Activated CD4-positive, CD25-positive, alpha-beta regulatory T cell treated with anti-CD3 and anti-CD28 coated beads, Interleukin-2, amount 50 U/mL, for 72 hours (primary cell): ENCODE measurements around the gene CFAP299.
"Not testable (repeated sequence)": the region's sequence is repeated elsewhere in the genome, so short reads cannot be mapped to it uniquely, and the experiment has no call there.

Source experiments
- DNase-seq: peaks from one replicate; pipeline ENCODE4 v3.0.0; 2021

CFAP299 gene

GRCh38 chr4:80749558-80749957 lies 414.0 kb downstream of the CFAP299 start:
- not testable (repeated sequence) for DNase-seq

DNA sequence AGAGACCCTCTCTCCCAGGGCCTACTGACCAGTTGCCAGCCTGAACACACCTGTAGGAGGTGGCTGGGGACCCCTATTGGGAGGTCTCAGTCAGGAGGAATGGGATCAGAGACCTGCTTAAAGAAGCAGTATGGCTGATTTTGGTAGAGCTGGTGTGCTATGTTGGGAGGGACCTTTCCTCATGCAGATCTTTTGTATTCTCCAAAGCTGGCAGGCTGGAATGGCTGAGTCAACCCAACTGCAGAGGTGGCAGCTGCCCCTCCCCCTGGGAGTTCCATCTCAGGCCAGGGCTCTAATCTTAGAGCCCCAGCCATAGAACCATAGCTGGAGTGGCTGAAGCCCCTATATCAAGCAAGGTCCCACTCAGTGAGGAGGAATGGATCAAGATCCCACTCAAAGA lies 415.7 kb downstream of the CFAP299 start:
- no peak for DNase-seq

- no peak for DNase-seq
These were observed 432.4 kb downstream of the CFAP299 start for GRCh38 chr4:80767944-80768343.

GRCh38 chr4:80776168-80776567 lies 440.6 kb downstream of the CFAP299 start:
- DNase-seq = no peak

DNA sequence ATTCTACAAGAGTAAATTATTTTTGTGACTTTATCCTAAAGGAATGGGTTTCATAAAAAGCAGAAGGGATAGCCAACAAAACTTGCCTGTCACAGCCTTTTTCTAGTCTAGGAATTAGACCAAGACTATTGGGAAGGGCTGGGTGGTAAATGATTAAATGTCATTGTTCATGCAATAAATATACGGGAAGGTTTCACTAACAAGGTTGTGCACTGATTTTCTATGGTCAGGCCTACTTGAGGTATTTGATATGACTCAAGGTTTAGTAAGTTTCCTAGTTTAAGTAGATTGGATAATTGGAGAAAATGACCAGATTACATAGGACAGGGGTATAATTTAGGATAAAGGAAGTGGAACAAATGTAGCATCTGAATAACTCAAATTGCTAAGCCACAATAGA lies 445.9 kb downstream of the CFAP299 start:
- DNase-seq = no peak

- DNase-seq = no peak
These were observed 451.8 kb downstream of the CFAP299 start for GRCh38 chr4:80787306-80787705.

- DNase-seq = no peak
These were observed 453.3 kb downstream of the CFAP299 start for GRCh38 chr4:80788798-80789197.

GRCh38 chr4:80790152-80790551 lies 454.6 kb downstream of the CFAP299 start:
- DNase-seq = no peak

GRCh38 chr4:80793660-80794059 lies 458.1 kb downstream of the CFAP299 start:
- not testable (repeated sequence) for DNase-seq

DNA sequence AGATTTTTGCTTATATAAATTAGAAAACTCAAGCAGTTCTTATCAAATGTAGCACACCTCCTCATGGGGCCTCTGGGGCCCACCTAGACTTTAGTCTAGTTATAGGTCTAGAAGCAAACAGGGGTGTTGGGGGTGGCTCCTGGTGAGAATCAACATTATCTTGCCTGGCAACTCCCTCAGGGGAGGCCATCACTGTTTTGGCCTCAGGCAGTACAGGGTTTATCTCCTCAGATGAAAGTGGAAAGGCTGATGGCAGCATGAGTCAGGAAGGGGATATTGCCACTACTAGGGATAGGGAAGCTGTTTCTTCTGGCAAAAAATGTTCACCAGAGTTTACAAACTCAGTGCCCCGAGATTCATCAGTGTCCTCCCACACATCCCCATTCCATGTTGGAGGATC lies 462.6 kb downstream of the CFAP299 start:
- DNase-seq = no peak

DNA sequence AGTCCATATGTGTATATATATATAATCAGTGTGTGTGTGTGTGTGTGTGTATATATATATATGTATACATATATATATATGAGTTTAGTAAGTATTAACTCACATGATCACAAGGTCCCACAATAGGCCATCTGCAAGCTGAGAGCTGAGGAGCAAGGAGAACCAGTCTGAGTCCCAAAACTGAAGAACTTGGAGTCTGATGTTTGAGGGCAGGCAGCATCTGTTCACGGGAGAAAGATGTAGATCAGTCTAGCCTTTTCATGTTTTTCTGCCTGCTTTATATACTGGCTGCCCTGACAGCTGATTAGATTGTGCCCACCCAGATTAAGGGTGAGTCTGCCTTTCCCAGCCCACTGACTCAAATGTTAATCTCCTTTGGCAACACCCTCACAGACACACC lies 465.2 kb downstream of the CFAP299 start:
- DNase-seq = not testable (repeated sequence)

- DNase-seq = no peak
These were observed 467.8 kb downstream of the CFAP299 start for GRCh38 chr4:80803337-80803736.

- DNase-seq = no peak
These were observed 470.9 kb downstream of the CFAP299 start for GRCh38 chr4:80806472-80806871.

GRCh38 chr4:80809039-80809729 lies 473.7 kb downstream of the CFAP299 start:
- no peak for DNase-seq

GRCh38 chr4:80811406-80811805 lies 475.9 kb downstream of the CFAP299 start:
- no peak for DNase-seq

- DNase-seq = no peak
These were observed 476.6 kb downstream of the CFAP299 start for GRCh38 chr4:80812145-80812544.

DNA sequence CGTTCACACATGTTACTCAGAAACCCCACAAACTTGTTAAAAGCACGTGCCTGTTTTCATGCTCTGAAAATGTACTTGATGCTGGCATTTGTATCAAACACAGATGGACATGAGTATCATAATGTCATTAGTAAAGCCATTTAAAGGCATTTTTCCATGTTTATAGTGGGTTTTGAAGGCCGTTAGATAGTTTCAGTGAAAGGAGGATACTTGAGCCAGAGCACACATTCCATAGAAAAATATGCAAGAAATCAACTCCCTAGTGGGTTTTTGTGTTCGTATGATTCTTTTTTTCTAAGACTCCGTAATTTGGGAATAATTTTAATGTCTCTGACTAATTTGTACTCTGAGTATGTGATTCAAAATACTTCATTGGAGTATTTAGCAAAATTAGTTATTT lies 478.7 kb downstream of the CFAP299 start:
- DNase-seq = no peak

DNA sequence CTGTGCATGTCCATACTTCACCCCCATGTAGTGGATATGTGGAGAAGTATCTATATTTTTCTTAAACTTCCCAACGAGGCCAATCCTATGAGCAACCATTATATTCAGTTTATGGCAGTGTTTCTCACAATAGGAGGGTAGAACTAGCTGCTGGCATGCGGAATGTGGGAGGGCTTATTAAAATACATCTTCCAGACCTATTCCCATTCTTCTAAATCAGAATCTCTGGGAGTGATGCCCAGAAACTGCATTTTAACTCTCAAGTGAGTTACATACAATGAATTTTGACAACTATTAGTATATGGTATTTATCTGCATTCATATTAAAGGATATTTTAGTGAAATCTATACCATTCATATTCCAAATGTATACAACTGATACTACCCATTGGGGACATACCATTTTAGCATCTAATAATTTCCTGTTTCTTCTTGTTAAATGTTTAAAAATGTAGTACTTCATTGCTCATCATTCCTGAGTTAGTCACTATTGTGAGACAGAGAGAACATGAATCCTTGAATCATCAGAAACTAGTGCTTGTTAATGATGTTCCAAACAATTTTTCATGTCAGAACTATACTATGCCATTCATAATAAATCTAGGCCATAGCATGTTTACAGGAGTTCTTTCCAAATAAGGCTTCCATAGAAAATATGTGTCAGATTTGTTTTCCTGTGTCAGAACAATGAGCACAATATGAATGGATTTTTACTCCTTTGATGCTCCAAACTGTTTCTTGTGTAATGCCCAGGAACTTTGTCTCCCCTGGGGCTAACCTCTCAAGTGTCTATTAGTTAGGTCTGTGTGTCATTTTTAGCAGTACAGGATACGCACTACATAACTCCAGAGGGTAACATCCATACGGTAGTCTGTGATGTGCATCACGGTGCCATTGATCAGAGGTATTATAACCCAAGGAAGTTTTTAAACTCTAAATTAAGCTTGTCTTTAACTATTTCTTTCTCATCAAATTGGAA lies 496.1 kb downstream of the CFAP299 start:
- no peak for DNase-seq

DNA sequence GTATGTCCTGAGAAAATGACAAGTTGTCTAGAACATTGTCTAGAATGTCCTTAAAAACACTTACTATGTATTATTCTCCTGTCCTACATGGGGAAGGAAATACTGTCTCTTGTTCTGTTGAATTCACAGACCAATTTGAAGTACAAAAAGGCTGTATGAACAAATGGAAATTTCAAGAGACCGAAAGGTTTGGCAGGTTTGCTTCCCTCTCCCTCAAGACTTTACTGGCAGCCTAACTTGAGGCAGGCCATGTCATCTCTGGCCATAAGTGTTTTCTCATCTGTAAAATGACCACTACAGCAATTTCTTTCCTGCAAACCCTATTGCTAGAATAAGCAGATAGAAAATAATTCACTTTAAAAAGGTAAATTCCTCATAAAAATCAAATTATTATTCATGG lies 503.8 kb downstream of the CFAP299 start:
- DNase-seq = no peak

GRCh38 chr4:80839792-80840191 lies 504.3 kb downstream of the CFAP299 start:
- no peak for DNase-seq

DNA sequence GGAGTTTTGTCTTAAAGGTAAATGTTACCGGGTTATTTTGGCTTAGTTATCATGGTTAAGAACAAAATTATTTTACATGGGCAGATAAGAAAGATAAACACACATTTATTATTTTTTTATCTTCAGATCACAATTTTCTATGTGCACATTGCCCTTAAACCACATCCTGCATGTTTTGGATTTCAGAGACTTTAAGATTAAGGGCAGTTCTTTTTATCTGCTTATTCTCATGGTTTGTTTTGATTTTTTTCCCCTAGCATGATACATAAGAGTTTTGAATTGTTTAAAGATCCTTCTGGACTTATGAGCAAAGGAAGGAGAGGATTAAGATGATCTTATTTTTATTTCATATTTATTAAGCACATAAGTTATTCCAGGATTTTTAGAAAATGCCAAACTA lies 504.9 kb downstream of the CFAP299 start:
- no peak for DNase-seq

DNA sequence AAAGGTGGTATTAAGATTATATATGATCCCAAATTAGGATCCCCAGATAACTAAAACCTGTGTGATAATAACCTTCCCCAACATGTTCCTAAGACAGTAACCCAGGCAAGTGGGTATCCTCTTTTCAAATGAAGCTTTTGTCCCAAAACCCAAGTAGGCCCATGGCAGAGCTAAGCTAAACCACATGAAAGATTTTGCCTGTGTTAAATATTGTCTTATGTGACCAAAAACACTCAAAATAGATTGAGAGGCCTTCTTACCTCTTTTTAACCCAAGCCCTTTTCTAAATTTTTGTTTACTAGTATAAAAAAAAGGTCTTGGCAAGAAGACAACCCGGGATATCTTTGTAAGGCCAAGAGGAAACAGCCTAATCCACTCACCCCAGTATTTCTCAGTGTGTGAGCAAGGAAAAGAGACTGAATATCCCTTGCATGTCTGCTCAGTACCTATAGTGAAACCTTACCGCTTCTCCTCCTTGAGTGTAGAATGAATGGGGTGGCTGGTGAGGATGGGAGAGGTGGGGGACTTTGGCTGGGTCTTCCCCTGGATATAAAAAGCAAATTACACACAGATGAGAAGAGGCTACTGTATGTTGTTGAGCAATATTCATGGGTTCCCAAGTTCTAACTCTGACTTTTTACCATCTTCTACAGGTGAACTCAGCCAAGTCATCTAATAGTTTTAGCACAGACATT lies 506.2 kb downstream of the CFAP299 start:
- DNase-seq = no peak

GRCh38 chr4:80846210-80846609 lies 510.7 kb downstream of the CFAP299 start:
- DNase-seq = no peak

- DNase-seq = no peak
These were observed 516.5 kb downstream of the CFAP299 start for GRCh38 chr4:80852061-80852460.
